ENCODE measurements around the gene CYB5A. TPM values are rescaled to one million over a fixed set of nuclear protein-coding genes. Genes with fewer than 3 reads are reported as not detected.

The CYB5A gene
- polyA plus RNA-seq, 1 of the 3 experiments (the other 2 are of a cell fraction): 42.1 TPM

DNA sequence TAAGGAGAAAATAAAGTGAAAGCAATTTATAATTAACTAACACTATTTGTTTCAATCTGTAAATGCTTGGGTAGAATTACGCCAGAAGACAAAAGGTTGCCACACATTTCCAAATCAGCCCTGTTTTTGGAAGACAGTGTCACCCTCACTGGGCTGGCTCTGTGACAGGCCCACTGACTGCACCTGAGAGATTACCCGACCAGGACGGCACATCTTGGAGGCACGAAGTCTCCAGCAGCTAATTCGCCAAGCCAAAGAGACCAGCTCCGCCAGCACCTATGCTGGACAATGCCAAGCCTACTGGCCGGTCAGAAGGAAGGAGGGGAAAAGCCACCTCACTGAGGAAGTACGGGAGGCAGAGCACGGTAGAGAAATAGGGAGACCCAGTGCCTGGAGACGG lies 61.9 kb downstream of the CYB5A start:
- no peak for TF ChIP-seq SIN3A (IDR thresholded peaks at IDR 0.05; ENCODE audit: borderline replicate concordance, low read depth, low read length)
- TF ChIP-seq NRF1 (IDR thresholded peaks at IDR 0.05; ENCODE audit: low read depth, low read length): no peak
- no peak for TF ChIP-seq CHD2 (IDR thresholded peaks at IDR 0.05; ENCODE audit: low read length, partially characterized antibody)
- TF ChIP-seq PBX3 (IDR thresholded peaks at IDR 0.05): no peak
- no peak for TF ChIP-seq EZH2phosphoT487 (IDR thresholded peaks at IDR 0.05; ENCODE audit: borderline replicate concordance, low read depth)
- TF ChIP-seq USF2 (IDR thresholded peaks at IDR 0.05; ENCODE audit: borderline replicate concordance, low read depth, low read length): no peak
- TF ChIP-seq JUND (IDR thresholded peaks at IDR 0.05): no peak
- no peak for TF ChIP-seq TEAD4 (IDR thresholded peaks at IDR 0.05; ENCODE audit: borderline replicate concordance, insufficient read depth)
- no peak for TF ChIP-seq REST (IDR thresholded peaks at IDR 0.05; ENCODE audit: low read depth, low read length)
- TF ChIP-seq RAD21 (IDR thresholded peaks at IDR 0.05; ENCODE audit: low read length): no peak
- TF ChIP-seq RXRA (IDR thresholded peaks at IDR 0.05; ENCODE audit: borderline replicate concordance, low read depth): no peak
- TF ChIP-seq TAF1 (IDR thresholded peaks at IDR 0.05; ENCODE audit: borderline replicate concordance, low read depth, low read length): no peak
- TF ChIP-seq FOSL2 (IDR thresholded peaks at IDR 0.05; ENCODE audit: borderline replicate concordance, low read depth): no peak
- no peak for TF ChIP-seq RFX5 (IDR thresholded peaks at IDR 0.05; ENCODE audit: low read length)
- TF ChIP-seq, protein P1, sequence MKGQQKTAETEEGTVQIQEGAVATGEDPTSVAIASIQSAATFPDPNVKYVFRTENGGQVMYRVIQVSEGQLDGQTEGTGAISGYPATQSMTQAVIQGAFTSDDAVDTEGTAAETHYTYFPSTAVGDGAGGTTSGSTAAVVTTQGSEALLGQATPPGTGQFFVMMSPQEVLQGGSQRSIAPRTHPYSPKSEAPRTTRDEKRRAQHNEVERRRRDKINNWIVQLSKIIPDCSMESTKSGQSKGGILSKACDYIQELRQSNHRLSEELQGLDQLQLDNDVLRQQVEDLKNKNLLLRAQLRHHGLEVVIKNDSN (IDR thresholded peaks at IDR 0.05; ENCODE audit: borderline replicate concordance, low read depth): no peak
- no peak for TF ChIP-seq SMC3 (IDR thresholded peaks at IDR 0.05; ENCODE audit: low read depth, low read length)
- TF ChIP-seq GABPA (IDR thresholded peaks at IDR 0.05; ENCODE audit: low read depth): no peak
- TF ChIP-seq, protein P2, sequence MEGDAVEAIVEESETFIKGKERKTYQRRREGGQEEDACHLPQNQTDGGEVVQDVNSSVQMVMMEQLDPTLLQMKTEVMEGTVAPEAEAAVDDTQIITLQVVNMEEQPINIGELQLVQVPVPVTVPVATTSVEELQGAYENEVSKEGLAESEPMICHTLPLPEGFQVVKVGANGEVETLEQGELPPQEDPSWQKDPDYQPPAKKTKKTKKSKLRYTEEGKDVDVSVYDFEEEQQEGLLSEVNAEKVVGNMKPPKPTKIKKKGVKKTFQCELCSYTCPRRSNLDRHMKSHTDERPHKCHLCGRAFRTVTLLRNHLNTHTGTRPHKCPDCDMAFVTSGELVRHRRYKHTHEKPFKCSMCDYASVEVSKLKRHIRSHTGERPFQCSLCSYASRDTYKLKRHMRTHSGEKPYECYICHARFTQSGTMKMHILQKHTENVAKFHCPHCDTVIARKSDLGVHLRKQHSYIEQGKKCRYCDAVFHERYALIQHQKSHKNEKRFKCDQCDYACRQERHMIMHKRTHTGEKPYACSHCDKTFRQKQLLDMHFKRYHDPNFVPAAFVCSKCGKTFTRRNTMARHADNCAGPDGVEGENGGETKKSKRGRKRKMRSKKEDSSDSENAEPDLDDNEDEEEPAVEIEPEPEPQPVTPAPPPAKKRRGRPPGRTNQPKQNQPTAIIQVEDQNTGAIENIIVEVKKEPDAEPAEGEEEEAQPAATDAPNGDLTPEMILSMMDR (IDR thresholded peaks at IDR 0.05): no peak
- POLR2A ChIA-PET: no interaction called here
- Histone ChIP-seq H3K27ac (ENCODE audit: low read depth in 2 of 2, low read length in 1 of 2) (no peak overlapping the region), H3K9ac (no peak overlapping the region), H3K79me2 (ENCODE audit: insufficient read depth) (no peaks in the 10 kb centered on the region), H3K4me3 (ENCODE audit: low read depth in 2 of 2, low read length in 1 of 2) (no peak overlapping the region), H3K36me3 (replicated peaks in 1 of 2; ENCODE audit: control insufficient read depth in 1 of 2, insufficient read depth in 2 of 2, low read length in 1 of 2) (no peaks in the 10 kb centered on the region), H3K27me3 (ENCODE audit: insufficient read depth) (no peaks in the 10 kb centered on the region), H2AFZ (ENCODE audit: low read depth) (no peak overlapping the region), H4K20me1 (ENCODE audit: insufficient read depth) (no peaks in the 10 kb centered on the region), H3K4me1 (ENCODE audit: control insufficient read depth in 1 of 2, insufficient read depth in 2 of 2, low read depth in 1 of 2, low read length in 1 of 2) (peaks cover 0 to 14% of the 10 kb centered on the region in 2 experiments; a peak in 2 of 4 replicates), H3K9me2 (no peaks in the 10 kb centered on the region), H3K4me2 (no peak overlapping the region), H3K9me3 (no peaks in the 10 kb centered on the region), H3F3A (replicated peaks; ENCODE audit: insufficient read depth) (no peaks in the 10 kb centered on the region)
- DNase-seq: no peak
- 67% methylated on average over 10 of the region's 10 CpGs for WGBS (ENCODE audit: low lambda C conversion rate)
- CTCF ChIA-PET: interaction anchor here (1.3 kb wide), 1 partner anchor 113 kb away, joined by 7 read pairs; no protein-coding TSS in a partner anchor
